HG03469 (cell line): ENCODE results near the gene LCK.

ENCODE experiments used
- ATAC-seq: cut with Tn5 transposase; IDR thresholded peaks from one replicate; pipeline ENCODE4 v1.9.1; 2021; ENCODE audit warnings: mild to moderate bottlenecking, moderate library complexity, moderate number of reproducible peaks; ENCODE audit not compliant: unreplicated experiment

LCK gene

DNA sequence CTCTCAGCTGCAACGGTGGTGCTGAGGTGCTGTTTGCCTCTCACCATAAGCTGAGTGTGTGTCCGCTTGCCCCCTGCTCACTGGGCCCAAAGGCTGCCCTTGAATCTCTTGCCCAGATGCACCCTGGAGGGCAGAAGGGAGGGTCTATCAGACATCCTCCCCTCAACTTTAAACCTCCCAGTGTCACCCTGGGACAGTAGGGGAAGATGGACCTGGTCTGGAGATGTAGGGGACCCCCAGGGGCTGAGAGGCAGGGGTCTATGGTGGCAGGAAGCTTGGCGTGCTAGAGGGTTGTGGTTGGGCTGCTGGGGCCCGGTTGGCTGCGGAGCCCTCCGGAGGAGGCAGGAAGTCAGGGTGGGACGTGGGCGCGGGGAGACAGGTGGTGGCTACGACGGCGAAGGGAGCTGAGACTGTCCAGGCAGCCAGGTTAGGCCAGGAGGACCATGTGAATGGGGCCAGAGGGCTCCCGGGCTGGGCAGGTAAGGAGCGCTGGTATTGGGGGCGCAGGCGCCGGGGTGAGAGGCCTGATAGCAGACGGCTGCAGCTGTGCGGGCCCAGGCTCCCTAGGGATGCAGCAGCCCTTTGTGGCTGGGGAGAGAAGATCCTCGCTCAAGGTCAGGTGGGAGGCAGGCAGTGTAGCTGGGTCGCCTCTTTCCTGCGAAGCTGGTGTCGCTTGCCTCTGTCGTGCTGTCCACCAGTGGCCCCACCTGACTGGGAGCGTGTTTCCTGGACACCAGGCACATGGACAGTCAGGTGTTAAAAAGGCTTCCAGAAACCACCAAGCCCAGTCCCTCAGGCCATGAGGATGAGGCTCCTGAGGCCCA, at the start of gene LCK:
Gene LCK (plus strand): TSS at position 373 of the 824 bp plus-strand sequence. CDS start 23,065 bp downstream, outside the sequence.
- ATAC-seq = no peak

DNA sequence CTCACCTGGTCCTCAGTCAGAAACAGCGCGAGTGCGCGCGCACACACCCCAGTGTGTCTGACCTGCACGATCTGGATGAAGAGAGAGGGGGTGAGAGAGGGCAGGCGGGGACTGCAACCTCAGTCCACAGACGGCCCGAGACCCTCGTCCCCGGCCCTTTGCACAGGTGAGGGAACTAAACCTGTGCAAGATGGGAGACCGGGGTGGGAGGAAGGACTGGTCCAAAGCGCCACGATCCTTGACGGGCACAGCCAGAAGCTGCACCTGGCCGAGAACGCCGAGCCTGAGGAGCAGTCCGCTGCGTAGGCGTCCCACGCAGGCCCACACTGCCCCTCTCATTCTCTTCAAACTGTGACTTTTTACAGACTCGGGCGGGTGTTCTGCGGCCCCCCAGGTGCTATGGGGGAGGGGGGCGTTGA, 46.1 kb upstream of the LCK start:
- ATAC-seq = no peak

DNA sequence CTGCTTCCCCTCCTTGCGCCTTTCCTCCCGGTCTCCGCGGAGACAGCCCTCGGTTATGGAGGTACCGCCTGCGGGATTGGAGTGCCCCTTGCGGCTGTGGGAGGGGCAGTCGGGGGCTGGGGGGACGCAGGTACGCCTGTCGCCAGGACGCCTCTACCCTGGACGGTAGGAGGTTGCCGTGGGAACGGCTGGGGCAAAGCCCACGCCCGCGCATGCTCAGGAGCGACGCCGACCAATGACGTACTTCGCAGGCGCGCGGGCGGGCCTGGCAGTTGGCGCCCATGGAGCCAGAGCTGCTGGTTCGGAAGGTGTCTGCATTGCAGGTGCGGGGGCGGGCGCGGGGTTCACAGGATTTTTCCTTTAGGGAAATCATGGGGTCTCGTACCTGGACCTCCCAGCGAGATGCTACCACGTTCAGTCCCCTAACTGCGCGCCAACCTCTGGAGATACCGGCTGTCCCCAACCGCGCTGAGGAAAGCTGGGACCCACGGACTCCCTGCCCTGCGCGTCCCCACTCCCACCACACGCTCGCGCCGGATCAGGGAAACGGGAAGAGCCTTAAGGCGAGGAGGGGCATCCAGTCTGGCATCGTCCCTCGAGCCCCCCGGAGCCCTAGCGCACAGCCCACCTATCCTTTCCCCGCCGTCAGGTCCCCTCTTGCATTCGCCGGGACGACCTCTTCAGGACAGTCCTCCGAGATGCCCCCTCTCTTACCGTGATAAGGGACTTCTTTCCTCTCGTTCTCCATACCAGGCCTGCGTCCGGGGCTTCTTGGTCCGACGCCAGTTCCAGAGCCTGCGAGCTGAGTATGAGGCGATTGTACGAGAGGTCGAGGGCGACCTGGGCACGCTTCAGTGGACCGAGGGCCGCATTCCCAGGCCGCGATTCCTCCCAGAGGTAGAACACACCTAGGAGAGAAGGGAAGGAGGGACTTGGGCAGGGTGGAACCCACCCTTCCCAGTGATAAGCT, 45.4 kb upstream of the LCK start, which contains the start of gene IQCC:
Gene IQCC (plus strand): TSS at position 271 of the 970 bp plus-strand sequence. CDS start 11 bp downstream, at position 282.
- no peak for ATAC-seq

DNA sequence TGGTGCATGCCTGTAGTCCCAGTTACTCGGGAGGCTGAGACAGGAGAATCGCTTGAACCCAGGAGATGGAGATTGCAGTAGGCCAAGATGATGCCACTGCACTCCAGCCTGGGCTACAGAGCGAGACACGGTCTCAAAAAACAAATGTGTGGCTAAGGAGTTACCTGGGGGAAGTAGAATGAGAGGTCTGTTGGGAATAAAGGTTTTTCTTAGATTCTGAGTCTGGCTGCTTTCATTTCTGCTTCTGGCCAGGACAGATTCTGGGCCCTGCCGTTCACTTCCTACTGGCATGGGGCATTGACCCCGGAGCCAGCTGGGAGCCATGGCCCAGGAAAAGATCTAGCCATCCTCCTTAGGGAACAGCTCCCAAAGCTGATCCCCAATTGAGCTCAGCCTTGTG, 42.6 kb upstream of the LCK start:
- ATAC-seq = no peak

DNA sequence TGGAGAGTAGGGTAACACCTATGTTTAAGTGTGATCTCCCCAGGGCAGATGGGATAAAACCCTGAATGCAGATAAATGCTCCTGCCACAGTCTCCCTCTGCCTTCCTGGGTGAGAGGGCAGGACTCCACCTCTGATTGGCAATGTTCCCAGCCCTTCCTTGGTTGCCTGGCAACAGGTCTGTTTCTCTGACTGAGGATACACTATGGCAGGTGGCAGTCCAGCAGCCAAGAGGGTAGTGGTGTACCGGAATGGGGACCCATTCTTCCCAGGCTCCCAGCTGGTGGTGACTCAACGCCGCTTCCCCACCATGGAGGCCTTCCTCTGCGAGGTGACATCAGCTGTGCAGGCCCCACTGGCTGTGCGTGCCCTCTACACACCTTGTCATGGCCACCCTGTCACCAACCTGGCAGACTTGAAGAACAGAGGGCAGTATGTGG, 42.2 kb upstream of the LCK start, which contains the start of gene DCDC2B:
Gene DCDC2B (plus strand): TSS at position 199 of the 438 bp plus-strand sequence. CDS start 5 bp downstream, at position 204.
- no peak for ATAC-seq

DNA sequence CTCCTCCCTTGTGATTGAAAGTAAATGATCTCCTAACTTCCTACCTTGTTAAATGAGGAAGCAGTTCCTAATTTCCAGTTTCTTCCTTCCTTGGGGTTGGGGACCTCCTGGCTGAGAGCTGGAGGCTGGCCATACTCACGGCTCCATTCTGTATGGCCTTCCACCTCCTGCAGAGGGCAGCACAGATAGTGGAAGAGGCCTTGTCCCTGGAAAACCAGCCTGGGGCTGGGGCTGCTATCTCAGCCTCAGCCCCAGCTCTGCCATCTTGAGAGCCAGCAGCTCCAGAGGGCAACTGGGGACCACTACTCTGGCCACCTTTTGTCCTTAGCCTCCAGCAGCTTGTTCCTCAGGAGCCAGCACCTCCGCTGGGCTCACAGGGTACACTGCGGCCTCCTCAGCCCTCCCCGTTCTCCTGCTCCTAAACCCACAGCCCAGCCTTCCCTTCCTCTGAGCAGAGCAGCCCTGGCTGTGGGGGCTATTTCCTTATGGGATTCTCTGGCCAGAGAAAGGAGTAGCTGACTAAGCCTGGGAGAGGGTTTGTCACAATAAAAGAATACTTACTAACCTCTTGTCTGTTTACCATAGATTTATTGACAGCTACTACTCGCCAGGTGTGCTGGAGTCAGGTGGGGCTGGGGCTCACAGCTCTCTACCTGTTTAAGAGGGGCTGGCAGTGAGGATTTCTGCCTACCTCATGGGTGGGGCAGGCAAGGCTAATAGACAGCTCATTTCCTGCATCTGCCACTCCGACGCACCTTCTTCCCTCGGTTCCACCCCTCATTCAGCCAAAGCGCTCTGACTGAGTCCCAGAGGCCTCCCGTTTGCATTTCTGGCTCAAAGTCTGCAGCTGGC, 35.2 kb upstream of the LCK start:
- no peak for ATAC-seq

DNA sequence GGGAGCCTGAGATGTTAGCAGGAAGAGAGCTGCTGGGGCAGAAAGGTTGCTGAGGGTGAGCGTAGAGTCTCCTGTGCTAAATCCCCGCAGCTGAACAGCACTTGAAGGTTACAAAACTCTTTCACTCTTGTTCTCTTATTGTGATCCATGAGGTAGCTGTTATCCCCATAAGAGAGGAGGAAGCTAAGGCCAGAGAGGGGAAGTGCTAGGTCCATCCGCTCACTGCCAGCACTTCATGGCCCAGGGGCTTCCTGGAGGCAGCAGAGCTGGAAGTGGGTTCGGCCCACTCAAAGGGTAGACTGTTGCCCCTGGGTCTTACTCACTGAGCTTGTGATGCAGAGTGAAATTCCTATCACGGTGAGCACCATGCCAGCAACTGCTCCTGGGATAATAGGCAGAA, 34.5 kb upstream of the LCK start:
- ATAC-seq = no peak

DNA sequence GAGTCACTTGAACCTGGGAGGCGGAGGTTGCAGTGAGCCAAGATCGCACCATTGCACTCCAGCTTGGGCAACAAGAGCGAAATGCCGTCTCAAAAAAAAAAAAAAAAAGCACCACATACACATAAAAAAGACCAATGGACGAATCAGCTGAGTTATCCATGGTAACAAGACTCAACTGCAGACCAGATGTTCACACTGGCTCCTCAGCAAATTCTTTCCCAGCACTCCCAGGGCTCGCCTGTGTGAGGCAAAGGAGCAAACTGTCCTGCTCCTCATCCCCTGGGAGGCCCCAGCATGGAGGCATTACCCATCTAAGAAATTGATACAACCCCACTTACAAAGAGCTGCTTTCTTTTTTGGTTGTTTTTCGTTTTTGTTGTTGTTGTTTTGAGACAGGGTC, 32.0 kb upstream of the LCK start:
- no peak for ATAC-seq

DNA sequence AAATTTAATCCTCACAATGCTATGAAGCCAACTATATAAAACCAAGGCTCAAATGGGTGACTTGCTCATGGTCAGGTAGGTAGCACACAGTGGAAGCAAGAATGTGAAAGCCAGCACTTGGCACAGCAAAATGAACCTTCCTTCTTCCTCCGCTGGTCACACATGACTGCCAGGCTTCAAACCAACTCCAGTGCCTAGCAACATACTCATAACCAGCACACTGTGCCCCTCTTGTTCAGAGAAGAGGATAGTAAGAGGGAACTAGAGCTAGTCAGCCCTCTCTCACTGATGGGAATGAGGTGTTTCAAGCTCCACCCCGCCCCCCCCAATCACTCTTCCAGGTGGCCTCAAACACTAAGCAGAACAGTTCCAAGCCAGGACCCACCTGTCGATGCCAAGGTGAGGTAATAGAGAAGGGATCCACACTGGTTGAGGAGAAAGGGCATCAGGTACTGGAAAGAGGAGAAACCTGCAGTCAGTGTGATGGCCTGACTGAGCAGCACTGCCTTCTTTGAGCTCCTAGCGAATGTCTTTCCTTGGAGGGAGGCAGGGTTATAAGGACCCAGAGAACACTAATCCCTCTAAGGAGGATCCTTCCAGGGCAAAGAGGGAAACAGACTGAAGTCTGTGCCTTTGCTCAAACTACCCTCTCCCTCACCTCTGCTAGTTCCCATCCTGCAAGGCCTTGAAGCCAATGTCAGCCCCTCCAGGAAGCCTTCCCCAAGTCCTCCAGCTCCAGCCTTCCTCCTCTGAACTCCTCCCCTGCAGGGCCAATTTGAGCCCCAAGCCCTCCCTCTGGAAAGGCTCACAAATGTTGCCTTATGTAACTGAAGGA, 30.1 kb upstream of the LCK start:
- no peak for ATAC-seq

DNA sequence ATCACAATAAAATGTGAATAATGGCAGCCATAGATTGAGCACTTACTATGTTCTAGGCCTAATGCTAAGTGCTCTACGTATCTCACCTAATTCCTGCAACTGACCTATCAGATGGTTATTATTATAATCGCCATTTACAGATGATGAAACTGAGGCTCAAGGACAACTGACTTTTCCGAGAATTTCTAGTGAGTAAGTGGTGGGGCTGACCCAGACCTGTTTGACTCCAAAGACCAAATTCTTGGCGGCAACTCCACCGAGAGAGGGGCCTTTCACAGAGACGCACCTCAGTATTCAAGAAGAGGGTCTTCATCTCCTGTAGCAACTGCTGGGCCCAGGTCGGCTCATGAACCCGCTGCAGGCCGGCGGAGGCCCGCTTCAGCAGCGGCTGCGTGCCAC, 29.5 kb upstream of the LCK start:
- no peak for ATAC-seq

DNA sequence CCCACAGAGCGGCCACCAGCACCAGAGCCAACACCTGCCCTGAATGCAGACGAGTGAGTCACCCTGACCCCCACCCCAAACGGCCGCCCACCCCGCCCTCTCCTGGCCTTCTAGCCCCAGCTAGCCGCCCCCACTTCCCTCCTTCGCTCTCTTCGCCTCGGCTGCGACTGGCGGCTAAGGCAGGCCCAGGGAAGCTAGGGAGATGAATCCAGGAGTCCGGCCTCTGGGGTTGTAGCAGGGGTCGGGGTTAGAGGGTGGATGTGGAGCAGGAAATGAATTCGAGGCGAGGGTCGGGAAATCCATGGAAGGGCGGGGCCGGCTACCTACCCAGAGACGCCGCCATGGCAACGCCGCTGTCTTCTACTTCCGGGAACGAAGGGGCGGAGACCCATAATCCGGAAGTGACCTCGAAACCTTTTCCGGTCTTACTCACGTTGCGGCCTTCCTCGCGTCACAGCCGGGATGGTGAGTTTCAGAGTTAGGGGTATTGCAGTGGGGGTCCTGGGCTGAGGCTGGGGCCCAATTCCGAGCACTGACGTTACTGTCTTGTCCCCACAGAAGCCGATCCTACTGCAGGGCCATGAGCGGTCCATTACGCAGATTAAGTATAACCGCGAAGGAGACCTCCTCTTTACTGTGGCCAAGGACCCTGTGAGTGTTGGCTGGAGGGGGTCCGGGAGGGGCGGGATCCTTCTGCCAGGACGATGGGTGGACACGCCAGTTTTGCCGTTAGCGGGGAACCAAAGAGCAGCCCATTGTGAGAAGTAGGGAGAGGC, 28.9 kb upstream of the LCK start, which contains the start of the genes EIF3I and TMEM234:
Gene EIF3I (plus strand): TSS at position 428 of the 776 bp plus-strand sequence. CDS start 35 bp downstream, at position 463.
Gene TMEM234 (minus strand): TSS at position 374 of the 776 bp plus-strand sequence. CDS start 31 bp downstream, at position 343.
- ATAC-seq = peak; percentile 84

DNA sequence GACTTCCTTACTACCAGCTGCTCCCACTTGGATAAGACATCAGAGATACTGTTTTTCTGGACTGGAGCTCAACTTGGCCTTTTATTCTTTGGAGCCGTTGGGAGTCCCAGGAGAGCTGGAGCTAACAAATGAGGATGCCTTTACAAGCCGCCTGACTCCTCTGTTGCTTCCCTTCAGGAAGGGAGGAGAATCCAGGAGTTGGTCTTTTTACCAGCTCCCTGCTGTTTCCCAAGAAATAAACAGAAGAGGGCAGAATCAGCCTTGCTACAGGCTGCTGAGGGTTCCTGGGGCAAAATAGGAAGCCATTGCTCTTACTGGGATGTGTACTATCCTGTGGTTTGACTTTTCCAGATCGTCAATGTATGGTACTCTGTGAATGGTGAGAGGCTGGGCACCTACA, 27.4 kb upstream of the LCK start:
- ATAC-seq = no peak

DNA sequence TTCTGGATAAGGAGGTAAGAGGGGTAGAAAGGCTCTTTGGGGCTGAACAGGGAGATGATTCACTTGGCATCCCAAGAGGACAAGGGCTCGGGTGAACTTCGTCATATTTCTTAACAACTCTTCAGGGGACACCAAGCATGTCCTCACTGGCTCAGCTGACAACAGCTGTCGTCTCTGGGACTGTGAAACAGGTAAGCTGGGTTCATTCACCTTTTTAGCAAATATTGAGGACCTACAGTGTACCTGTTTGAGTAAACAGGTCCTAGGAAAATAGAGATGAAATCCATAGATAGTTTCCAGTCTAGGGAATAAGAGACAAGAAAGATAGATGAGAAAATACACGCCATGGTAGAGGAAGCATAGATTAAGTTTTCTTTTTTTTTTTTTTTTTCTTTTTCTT, 26.8 kb upstream of the LCK start:
- no peak for ATAC-seq

DNA sequence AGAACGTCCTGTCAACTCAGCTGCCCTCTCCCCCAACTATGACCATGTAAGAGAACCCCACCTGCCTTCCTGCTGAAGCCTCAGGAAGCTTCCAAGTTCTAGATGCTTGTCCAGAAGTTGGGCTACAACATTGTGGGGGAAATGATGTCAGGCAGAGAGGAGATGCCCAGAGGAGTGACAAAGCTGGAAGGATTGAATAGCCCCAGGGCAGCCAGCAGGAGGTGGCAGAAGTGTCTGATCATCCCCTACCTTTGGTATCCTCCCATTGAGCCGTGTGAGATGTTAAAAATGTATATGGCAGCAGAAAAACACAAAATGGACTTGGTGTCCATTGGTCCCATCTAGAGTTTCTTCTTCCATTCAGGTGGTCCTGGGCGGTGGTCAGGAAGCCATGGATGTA, 22.3 kb upstream of the LCK start:
- no peak for ATAC-seq

DNA sequence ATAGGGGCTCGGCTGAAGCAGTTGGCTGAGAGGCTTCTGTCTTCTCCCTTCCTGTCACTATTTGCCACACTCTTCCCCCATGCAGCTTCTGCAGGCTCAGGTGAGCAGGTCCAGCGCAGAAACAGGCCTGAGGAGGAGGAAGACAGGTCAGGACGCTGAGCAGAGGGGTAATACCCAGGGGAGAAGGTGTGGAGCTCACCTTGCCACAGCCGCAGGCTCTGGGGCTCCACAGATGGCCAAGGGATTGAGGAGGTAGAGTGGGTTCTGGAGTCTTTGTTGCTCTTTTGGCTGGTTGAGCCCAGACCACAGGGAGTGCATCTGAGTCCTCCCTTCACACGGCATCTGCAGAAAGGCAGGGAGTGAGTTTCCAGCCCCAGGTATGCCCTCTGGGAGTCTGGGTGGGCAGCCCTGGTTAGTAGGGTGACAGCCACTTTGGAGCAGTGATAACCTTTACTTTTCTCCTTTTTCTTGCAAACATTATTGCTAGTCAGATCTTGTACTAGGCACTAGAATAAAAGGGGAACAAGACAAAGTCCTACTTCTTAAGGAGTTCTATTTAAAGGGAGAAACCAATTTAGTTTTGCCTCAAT, 19.1 kb upstream of the LCK start:
- ATAC-seq = no peak

DNA sequence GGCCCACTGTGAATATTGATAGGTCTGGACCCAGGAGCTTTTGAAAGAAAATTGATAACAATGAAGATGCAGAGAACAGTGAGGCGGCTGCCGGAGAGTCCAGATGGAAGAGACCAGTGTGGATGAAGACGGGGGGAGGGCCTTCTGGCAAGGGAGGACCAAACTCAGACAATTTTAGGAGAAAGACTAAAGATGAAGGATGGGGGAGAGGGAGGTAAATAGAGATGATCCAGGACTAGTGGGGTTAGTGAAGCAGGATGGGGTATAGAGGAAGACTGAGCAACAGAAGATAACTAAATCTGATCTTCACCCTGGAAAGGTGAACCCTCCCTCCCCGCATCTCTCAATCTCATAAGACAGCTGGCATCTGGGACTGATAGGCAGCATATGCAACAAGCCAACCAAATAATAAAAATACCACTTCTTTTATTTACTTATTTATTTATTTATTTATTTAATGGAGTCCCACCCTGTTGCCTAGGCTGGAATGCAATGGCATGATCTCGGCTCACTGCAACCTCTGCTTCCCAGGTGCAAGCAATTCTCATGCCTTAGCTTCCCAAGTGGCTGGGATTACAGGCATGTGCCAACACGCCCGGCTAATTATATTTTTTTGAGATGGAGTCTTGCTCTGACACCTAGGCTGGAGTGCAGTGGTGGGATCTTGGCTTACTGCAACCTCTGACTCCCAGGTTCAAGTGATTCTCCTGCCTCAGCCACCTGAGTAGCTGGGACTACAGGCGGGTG, 18.3 kb upstream of the LCK start:
- no peak for ATAC-seq

DNA sequence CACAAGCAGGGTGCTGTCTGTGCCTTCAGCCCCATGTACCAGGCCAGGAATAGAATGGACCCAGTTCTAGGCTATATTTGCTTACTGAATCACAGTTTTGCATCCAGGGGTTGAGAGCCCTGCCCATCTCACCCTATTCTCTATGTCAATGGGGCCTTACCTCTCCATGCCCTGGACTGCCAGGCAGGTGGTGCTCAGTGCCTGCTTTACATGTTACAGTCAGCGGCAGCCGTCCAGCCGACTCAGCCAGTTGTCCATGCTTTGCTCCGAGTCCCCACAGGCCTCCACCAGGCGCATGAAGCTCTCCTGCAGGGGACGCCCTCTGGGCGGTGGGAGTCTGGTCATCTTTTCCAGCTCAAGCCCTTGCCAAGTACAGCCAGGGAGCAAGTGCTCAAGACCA, 16.3 kb upstream of the LCK start:
- no peak for ATAC-seq
